GM10248 (cell line): ENCODE data around the gene CEP170.

ENCODE experiments used
- CTCF ChIA-PET: fragments of 300-600 bp; sonication (Branson Sonifier 250); formaldehyde crosslinking; extraction: SDS; loops from one replicate; lab custom pipeline; 2021; ENCODE audit warnings: antibody characterized with exemption; lab: Yijun Ruan, JAX
- POLR2A ChIA-PET: fragments of 350-650 bp; sonication (Branson Sonifier 250); formaldehyde crosslinking; extraction: SDS; loops from one replicate; lab custom pipeline; 2020; ENCODE audit warnings: antibody characterized with exemption; lab: Yijun Ruan, JAX
- DNase-seq: peaks from one replicate; pipeline ENCODE4 v3.0.0; 2012; ENCODE audit errors: extremely low spot score
- TF ChIP-seq, protein P1 (sequence below): IDR thresholded peaks from 2 replicates; pipeline ENCODE4 v1.5.1; 2012; ENCODE audit warnings: mild to moderate bottlenecking, low read depth; ENCODE audit errors: extremely low read depth, missing control alignments, control extremely low read depth

Gene CEP170

DNA sequence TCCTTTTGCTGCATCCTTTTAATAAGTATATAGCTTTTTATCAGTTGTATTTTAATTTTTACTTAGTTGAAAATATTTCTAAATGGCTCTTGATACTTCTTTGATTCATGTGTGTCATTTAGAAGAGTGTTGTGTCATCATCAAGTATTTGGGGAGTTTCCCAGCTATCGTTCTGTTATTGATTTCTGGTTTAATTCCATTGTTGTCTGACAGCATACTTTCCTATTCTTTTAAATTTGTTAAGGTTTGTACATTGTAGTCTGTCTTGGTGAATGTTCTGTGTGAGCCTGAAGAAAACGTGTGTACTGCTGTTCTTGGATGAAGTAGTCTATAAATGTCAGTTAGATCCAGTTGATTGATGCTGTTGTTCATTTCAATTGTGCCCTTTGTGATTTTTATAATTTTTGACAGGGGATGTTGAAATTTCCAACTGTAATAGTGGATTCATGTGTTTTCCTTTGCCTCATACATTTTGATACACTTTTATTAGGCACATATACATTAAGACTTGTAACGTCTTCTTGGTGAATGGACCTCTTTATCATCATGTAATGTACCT lies 25.6 kb upstream of the CEP170 start:
- DNase-seq: no peak
- ChIA-PET CTCF (no interaction called here), POLR2A (no interaction called here)
- TF ChIP-seq, protein P1, sequence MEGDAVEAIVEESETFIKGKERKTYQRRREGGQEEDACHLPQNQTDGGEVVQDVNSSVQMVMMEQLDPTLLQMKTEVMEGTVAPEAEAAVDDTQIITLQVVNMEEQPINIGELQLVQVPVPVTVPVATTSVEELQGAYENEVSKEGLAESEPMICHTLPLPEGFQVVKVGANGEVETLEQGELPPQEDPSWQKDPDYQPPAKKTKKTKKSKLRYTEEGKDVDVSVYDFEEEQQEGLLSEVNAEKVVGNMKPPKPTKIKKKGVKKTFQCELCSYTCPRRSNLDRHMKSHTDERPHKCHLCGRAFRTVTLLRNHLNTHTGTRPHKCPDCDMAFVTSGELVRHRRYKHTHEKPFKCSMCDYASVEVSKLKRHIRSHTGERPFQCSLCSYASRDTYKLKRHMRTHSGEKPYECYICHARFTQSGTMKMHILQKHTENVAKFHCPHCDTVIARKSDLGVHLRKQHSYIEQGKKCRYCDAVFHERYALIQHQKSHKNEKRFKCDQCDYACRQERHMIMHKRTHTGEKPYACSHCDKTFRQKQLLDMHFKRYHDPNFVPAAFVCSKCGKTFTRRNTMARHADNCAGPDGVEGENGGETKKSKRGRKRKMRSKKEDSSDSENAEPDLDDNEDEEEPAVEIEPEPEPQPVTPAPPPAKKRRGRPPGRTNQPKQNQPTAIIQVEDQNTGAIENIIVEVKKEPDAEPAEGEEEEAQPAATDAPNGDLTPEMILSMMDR: no peak

DNA sequence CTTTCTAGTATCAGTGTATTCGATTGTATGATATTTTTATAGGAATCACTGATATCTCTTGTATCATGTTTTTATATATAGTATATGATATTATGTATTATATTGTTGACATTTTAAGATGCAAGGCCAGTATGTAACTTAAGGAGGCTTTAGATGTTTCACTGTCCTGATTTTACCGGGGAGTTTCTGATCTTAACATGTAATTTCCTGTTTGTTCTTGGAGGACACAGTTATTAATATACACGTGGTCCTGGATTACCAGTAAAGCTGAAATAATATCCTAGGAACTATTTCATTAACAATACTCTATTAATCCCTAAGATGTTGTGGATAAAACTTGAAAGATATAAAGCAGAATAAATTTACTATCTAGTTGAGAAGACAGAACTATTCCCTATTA lies 20.2 kb upstream of the CEP170 start:
- CTCF ChIA-PET: no interaction called here
- no peak for DNase-seq
- POLR2A ChIA-PET: no interaction called here
- TF ChIP-seq, protein P1: no peak

DNA sequence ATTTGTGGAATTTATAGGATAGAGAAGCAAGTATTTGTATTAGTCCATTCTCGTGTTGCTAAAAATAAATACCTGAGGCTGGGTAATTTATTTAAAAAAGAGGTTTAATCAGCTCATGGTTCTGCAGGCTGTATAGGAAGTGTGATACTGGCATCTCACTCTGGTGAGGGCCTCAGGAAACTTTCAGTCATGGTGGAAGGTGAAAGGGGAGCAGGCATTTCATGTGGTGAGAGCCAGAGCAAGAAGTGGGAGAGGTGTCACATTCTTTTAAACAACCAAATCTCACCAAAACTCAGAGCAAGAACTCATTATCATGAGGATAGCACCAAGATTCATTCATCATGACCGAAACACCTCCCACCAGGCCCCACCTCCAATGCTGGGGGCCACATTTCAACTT lies 18.9 kb upstream of the CEP170 start:
- ChIA-PET CTCF (interaction anchor here (1.6 to 1.9 kb wide), 2 partner anchors 9 to 30 kb away, joined by 3 to 4 read pairs; no protein-coding TSS in a partner anchor), POLR2A (no interaction called here)
- no peak for DNase-seq
- TF ChIP-seq, protein P1: no peak

DNA sequence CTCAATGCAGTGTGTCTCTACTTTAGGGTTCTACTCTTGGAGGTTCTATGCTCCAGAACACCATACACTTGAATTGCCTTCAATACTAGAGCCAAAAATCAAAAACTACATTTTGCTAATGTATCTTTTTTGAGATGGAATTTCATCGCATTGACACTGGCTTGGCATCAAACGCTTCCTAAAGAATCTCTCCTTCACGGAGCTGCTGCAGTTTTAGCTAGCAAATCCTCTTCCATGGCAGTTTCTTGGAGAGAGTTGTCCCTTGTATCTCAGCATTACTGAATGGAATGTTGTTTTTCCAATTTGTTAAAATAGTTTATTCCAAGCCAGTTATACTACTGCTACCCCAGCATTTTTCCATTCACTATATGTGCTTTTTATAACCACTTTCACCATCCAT lies 18.4 kb upstream of the CEP170 start:
- ChIA-PET POLR2A (no interaction called here), CTCF (interaction anchor here (0.8 to 1.9 kb wide), 5 partner anchors 9 to 31 kb away, joined by 3 to 8 read pairs (median 4); partner anchors contain the start of genes CEP170 and SDCCAG8)
- no peak for DNase-seq
- TF ChIP-seq, protein P1: no peak

DNA sequence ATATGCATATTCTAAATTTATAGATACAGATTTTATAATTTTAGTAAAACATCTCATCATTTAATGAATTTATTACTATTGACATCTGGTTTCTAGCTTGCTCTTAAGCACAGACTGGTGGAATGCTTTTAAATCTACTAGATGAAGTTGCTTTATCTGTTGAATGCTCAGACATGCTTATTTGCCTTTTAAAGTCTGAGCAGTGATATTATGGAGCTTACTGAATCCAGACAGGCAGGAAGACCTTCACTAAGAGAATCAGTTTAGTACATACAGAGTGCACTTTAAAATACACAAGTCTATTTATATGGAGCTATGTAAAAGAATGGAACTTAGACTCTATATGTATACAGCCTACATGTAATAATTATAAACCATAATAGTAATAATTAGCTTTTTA lies 17.3 kb upstream of the CEP170 start:
- ChIA-PET CTCF (interaction anchor here (1.0 to 1.7 kb wide), 4 partner anchors 12 to 22 kb away, joined by 3 to 8 read pairs (median 4); partner anchors contain the start of genes CEP170 and SDCCAG8), POLR2A (no interaction called here)
- no peak for DNase-seq
- TF ChIP-seq, protein P1: no peak

DNA sequence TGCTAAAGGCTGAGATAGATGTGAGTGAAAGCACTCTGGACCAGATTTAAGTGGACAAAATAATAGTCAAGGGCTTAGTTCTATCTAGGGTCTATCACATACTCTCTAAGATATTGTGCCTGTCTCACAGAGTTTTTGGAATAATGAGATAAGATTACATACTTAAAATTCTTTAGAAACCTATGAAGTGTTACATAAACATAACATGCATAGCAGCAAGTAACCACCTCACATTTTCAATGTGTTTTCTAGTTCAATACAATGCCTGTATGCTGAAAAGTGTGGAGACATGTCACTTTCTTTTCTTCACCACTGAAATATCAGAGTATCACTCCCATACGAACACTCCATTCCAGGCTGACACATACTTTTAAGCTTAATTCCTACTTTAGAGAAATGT lies 16.9 kb upstream of the CEP170 start:
- POLR2A ChIA-PET: no interaction called here
- CTCF ChIA-PET: interaction anchor here (1.0 to 1.7 kb wide), 4 partner anchors 13 to 23 kb away, joined by 3 to 8 read pairs (median 4); partner anchors contain the start of genes CEP170 and SDCCAG8

More for the DNA sequence above, 16.9 kb upstream of the CEP170 start:
- TF ChIP-seq, protein P1: no peak
- DNase-seq: no peak
